MM.1S (cell line): ENCODE measurements around the gene NUSAP1.
A peak's percentile ranks its signal among the peaks of the same experiment; 100 is the strongest.

Experiments
- DNase-seq: peaks from one replicate; pipeline ENCODE4 v3.0.0-alpha.2; 2015
- H2AFZ ChIP-seq: fragments of 300-600 bp; sonication (generic); 2 replicates; pipeline ENCODE4 v1.6.0; 2016; ENCODE audit warnings: antibody characterized with exemption, low read length
- H3F3A ChIP-seq: fragments of 300-600 bp; sonication (generic); 2 replicates; pipeline ENCODE4 v1.6.1; 2016; ENCODE audit warnings: mild to moderate bottlenecking, antibody characterized with exemption, low read length, moderate library complexity, mixed read lengths; ENCODE audit not compliant: insufficient read depth
- H3K27ac ChIP-seq: fragments of 300-600 bp; sonication (generic); 2 replicates; pipeline ENCODE4 v1.5.1; 2016; ENCODE audit warnings: mild to moderate bottlenecking, low read length
- H3K27me3 ChIP-seq: fragments of 300-600 bp; sonication (generic); replicated peaks from 2 replicates; pipeline ENCODE4 v1.6.0; 2016; ENCODE audit warnings: low read length; ENCODE audit not compliant: insufficient read depth
- H3K36me3 ChIP-seq: fragments of 300-600 bp; sonication (generic); replicated peaks from 2 replicates; pipeline ENCODE4 v1.6.1; 2016; ENCODE audit warnings: mild to moderate bottlenecking, low read length, mixed read lengths; ENCODE audit not compliant: insufficient read depth
- H3K4me1 ChIP-seq: fragments of 300-600 bp; sonication (generic); 2 replicates; pipeline ENCODE4 v1.6.1; 2016; ENCODE audit warnings: low read length, mixed read lengths
- H3K4me2 ChIP-seq: fragments of 300-600 bp; sonication (generic); 2 replicates; pipeline ENCODE4 v1.6.0; 2016; ENCODE audit warnings: low read depth, low read length
- H3K4me3 ChIP-seq: fragments of 300-600 bp; sonication (generic); 2 replicates; pipeline ENCODE4 v1.5.1; 2016; ENCODE audit warnings: low read length, mixed read lengths
- H3K79me2 ChIP-seq: fragments of 300-600 bp; sonication (generic); 2 replicates; pipeline ENCODE4 v1.6.1; 2016; ENCODE audit warnings: mixed run types, low read length, mixed read lengths
- H3K9ac ChIP-seq: fragments of 300-600 bp; sonication (generic); 2 replicates; pipeline ENCODE4 v1.6.1; 2016; ENCODE audit warnings: low read length, mixed read lengths
- H3K9me2 ChIP-seq: fragments of 300-600 bp; sonication (generic); replicated peaks from 2 replicates; pipeline ENCODE4 v1.6.1; 2016; ENCODE audit warnings: mild to moderate bottlenecking, low read length, mixed read lengths; ENCODE audit not compliant: insufficient read depth
- H3K9me3 ChIP-seq: fragments of 300-600 bp; sonication (generic); replicated peaks from 2 replicates; pipeline ENCODE4 v1.6.1; 2016; ENCODE audit warnings: mild to moderate bottlenecking, low read length, mixed read lengths; ENCODE audit not compliant: insufficient read depth
- H4K20me1 ChIP-seq: fragments of 300-600 bp; sonication (generic); 2 replicates; pipeline ENCODE4 v1.6.1; 2016; ENCODE audit warnings: mild to moderate bottlenecking, low read length, moderate library complexity, mixed read lengths; ENCODE audit not compliant: insufficient read depth
- EZH2 ChIP-seq: fragments of 300-600 bp; sonication (generic); optimal IDR thresholded peaks from 2 replicates; pipeline ENCODE3; 2017; ENCODE audit warnings: low read depth, mild to moderate bottlenecking, antibody characterized with exemption, low read length, mixed read lengths
- EZH2phosphoT487 ChIP-seq: fragments of 300-600 bp; sonication (generic); IDR thresholded peaks from 2 replicates; pipeline ENCODE4 v1.6.1; 2018; ENCODE audit warnings: antibody characterized with exemption, low read length
- TF ChIP-seq, protein P1 (sequence below): fragments of 300-600 bp; sonication (generic); IDR thresholded peaks from 2 replicates; pipeline ENCODE4 v1.5.1; 2016; ENCODE audit warnings: antibody characterized with exemption, low read length, mixed read lengths

NUSAP1 gene

DNA sequence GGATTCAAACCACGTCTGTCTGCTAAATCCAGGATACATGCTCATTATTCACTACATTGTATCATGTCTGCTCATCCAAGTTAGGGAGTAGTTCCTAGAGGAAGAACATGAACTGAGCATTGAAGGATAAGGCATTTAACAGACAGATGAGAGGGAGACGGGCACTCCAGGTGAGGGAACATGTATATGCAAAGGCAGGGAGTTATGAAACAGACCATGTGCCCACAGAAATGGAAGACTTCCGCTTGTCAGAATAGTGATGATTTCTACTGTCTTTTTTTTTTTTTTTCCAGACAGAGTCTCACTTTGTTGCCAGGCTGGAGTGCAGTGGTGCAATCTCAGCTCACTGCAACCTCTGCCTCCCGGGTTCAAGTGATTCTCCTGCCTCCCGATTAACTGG, 74.7 kb downstream of the NUSAP1 start:
- Histone ChIP-seq H3K9me2 (no peaks in the 10 kb centered on the region), H3K27me3 (no peaks in the 10 kb centered on the region), H3K9me3 (no peaks in the 10 kb centered on the region), H3K4me1 (peaks cover 8% of the 10 kb centered on the region; the same call in 1 of the 2 replicates), H3K4me3 (no peak overlapping the region), H3K9ac (no peak overlapping the region), H3K36me3 (no peaks in the 10 kb centered on the region), H2AFZ (no peak overlapping the region), H3K27ac (peak overlapping the region; percentile 4; the same call in 1 of the 2 replicates), H3F3A (peaks cover 5% of the 10 kb centered on the region), H4K20me1 (no peaks in the 10 kb centered on the region), H3K4me2 (no peak overlapping the region), H3K79me2 (0 out of 2 replicates have a peak, but pooled peaks cover 3% of the 10 kb centered on the region)
- no peak for TF ChIP-seq EZH2phosphoT487
- TF ChIP-seq, protein P1, sequence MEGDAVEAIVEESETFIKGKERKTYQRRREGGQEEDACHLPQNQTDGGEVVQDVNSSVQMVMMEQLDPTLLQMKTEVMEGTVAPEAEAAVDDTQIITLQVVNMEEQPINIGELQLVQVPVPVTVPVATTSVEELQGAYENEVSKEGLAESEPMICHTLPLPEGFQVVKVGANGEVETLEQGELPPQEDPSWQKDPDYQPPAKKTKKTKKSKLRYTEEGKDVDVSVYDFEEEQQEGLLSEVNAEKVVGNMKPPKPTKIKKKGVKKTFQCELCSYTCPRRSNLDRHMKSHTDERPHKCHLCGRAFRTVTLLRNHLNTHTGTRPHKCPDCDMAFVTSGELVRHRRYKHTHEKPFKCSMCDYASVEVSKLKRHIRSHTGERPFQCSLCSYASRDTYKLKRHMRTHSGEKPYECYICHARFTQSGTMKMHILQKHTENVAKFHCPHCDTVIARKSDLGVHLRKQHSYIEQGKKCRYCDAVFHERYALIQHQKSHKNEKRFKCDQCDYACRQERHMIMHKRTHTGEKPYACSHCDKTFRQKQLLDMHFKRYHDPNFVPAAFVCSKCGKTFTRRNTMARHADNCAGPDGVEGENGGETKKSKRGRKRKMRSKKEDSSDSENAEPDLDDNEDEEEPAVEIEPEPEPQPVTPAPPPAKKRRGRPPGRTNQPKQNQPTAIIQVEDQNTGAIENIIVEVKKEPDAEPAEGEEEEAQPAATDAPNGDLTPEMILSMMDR = no peak
- TF ChIP-seq EZH2 = no peak
- no peak for DNase-seq

DNA sequence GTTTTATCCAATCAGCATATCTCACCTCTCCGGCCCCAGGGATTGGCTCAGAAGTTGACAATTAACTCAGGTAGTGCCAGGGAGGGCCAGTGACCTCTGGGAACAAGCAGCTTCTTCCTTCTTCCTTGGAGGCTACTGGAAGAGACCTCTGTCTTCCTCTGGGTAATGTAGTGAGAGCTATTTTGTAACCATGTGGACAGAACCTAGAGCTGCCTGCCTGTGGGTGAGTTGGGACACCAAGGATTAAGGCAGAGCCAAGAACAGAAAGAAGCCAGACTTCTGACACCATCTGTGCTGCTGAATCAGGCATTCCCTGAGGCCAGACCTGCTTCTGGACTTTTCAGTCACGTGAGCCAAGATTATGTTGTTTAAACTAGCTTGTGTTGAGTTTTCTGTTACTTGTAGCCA, 75.6 kb downstream of the NUSAP1 start:
- Histone ChIP-seq H3K27me3 (no peaks in the 10 kb centered on the region), H4K20me1 (no peaks in the 10 kb centered on the region), H3K27ac (no peak overlapping the region), H3K36me3 (no peaks in the 10 kb centered on the region), H3K9me3 (no peaks in the 10 kb centered on the region), H3F3A (peaks cover 5% of the 10 kb centered on the region), H3K9me2 (no peaks in the 10 kb centered on the region), H3K9ac (no peak overlapping the region), H3K4me2 (no peak overlapping the region; the same call in 1 of the 2 replicates), H2AFZ (0 out of 2 replicates have a peak overlapping the region, but pooled peaks have one; percentile 3), H3K4me1 (peaks cover 8% of the 10 kb centered on the region; the same call in 1 of the 2 replicates), H3K4me3 (no peak overlapping the region), H3K79me2 (no peaks in the 10 kb centered on the region)
- no peak for DNase-seq
- TF ChIP-seq EZH2 (no peak), EZH2phosphoT487 (no peak)
- TF ChIP-seq, protein P1 = no peak

DNA sequence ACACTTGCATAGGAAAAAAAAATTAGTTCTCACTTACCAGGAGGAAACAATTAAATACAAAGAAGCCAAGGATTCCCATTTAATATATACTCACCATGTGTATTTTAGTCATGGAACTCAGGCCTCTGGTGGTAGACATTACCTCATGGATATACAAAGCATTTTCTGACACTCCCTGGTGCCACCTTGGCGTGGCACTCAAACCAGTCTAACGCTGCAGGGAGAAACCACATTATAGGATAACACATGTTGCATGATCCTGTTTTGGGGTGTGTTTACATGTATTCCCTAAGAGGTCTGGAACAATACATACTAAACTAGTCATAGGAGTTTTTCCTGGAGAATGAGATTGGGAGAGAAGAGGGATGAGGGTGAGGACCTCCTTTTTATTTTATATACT, 78.3 kb downstream of the NUSAP1 start:
- H3K27me3 ChIP-seq = no peaks in the 10 kb centered on the region
- DNase-seq = no peak
- H3K9me2 ChIP-seq = no peaks in the 10 kb centered on the region
- H4K20me1 ChIP-seq = no peaks in the 10 kb centered on the region
- H3K4me1 ChIP-seq = peaks cover 8% of the 10 kb centered on the region; the same call in 1 of the 2 replicates
- H3K4me2 ChIP-seq = no peak overlapping the region
- no peaks in the 10 kb centered on the region for H3K9me3 ChIP-seq
- no peak overlapping the region for H2AFZ ChIP-seq
- peaks cover 6% of the 10 kb centered on the region for H3K79me2 ChIP-seq
- no peak overlapping the region for H3K9ac ChIP-seq
- TF ChIP-seq EZH2phosphoT487 (no peak), EZH2 (no peak)
- TF ChIP-seq, protein P1 = no peak
- H3K36me3 ChIP-seq = no peaks in the 10 kb centered on the region
- no peak overlapping the region for H3K27ac ChIP-seq
- H3F3A ChIP-seq = peaks cover 5% of the 10 kb centered on the region
- H3K4me3 ChIP-seq = no peak overlapping the region
